Nephron progenitor cell (in vitro differentiated cells): ENCODE measurements around the gene KIT.

Source experiments
- DNase-seq: peaks from one replicate; pipeline ENCODE4 v3.0.0; 2021
- H3K27ac Mint-ChIP-seq: 2 replicates; pipeline ENCODE4 v1.8.0; 2021; ENCODE audit warnings: mild to moderate bottlenecking, moderate library complexity, mixed read lengths
- H3K27me3 Mint-ChIP-seq: 2 replicates; pipeline ENCODE4 v1.8.0; 2021; ENCODE audit warnings: mild to moderate bottlenecking, low read depth, mixed read lengths; ENCODE audit not compliant: poor library complexity
- H3K36me3 Mint-ChIP-seq: 2 replicates; pipeline ENCODE4 v1.8.0; 2021; ENCODE audit warnings: low read depth, mixed read lengths
- H3K4me1 Mint-ChIP-seq: 2 replicates; pipeline ENCODE4 v1.8.0; 2021; ENCODE audit warnings: mixed read lengths
- H3K4me3 Mint-ChIP-seq: 2 replicates; pipeline ENCODE4 v1.8.0; 2021; ENCODE audit warnings: mild to moderate bottlenecking, moderate library complexity, mixed read lengths
- H3K9me3 Mint-ChIP-seq: 2 replicates; pipeline ENCODE4 v1.8.0; 2021; ENCODE audit warnings: mild to moderate bottlenecking, moderate library complexity, mixed read lengths
- TF ChIP-seq, protein P1 (sequence below): fragments of 200-600 bp; sonication (generic); IDR thresholded peaks from 2 replicates; pipeline ENCODE4 v1.5.0; 2021; ENCODE audit warnings: antibody characterized with exemption

KIT gene

DNA sequence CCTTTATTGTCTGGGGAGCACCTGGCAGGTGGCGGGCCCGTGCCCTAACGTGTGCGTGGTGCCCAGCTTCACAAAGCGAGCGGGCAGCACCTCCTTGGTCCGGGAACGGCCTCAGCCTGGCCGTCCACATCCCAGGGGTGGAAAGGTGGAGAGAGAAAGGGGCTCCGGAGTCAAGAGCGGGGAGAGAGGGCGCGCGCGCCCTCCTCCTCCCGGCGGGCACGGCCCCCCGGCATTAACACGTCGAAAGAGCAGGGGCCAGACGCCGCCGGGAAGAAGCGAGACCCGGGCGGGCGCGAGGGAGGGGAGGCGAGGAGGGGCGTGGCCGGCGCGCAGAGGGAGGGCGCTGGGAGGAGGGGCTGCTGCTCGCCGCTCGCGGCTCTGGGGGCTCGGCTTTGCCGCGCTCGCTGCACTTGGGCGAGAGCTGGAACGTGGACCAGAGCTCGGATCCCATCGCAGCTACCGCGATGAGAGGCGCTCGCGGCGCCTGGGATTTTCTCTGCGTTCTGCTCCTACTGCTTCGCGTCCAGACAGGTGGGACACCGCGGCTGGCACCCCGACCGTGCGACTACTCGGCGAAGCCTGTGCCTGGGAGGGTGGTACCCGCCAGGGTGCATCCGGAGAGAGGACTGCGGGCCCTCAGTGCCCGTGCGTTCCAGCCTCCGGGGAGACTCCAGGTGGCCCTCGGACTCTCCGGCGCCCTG is at the start of gene KIT:
Gene KIT (plus strand): TSS at position 407 of the 701 bp plus-strand sequence. CDS start 58 bp downstream, at position 465.
- Mint-ChIP-seq H3K4me1 (peaks cover 44% of the 10 kb centered on the region), H3K27me3 (peaks cover 56% of the 10 kb centered on the region), H3K9me3 (no peaks in the 10 kb centered on the region), H3K36me3 (no peaks in the 10 kb centered on the region), H3K4me3 (peak within 1 kb of the TSS; percentile 91), H3K27ac (no peak within 1 kb of the TSS)
- TF ChIP-seq, protein P1, sequence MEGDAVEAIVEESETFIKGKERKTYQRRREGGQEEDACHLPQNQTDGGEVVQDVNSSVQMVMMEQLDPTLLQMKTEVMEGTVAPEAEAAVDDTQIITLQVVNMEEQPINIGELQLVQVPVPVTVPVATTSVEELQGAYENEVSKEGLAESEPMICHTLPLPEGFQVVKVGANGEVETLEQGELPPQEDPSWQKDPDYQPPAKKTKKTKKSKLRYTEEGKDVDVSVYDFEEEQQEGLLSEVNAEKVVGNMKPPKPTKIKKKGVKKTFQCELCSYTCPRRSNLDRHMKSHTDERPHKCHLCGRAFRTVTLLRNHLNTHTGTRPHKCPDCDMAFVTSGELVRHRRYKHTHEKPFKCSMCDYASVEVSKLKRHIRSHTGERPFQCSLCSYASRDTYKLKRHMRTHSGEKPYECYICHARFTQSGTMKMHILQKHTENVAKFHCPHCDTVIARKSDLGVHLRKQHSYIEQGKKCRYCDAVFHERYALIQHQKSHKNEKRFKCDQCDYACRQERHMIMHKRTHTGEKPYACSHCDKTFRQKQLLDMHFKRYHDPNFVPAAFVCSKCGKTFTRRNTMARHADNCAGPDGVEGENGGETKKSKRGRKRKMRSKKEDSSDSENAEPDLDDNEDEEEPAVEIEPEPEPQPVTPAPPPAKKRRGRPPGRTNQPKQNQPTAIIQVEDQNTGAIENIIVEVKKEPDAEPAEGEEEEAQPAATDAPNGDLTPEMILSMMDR = no peak
- peak; percentile 92 for DNase-seq

DNA sequence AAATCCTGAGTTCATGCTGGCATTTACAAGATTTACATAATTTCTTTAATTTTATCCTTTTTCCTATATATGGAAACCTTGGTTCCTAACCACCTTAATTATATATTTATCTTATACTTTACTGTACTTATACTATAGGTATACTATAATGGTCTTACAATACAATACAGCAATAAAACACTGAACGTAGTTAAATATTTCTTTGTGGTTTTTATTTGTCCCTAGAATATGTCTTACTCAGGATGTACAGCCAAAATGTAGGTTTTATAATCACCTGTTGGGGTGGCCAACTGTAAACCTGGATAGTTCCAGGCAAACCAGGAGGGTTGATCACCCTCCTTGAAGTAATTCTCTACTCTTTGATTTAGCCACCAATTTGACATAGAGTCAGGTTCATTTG is 48.4 kb upstream of the KIT start:
- H3K36me3 Mint-ChIP-seq = no peaks in the 10 kb centered on the region
- no peak overlapping the region for H3K27ac Mint-ChIP-seq
- DNase-seq = no peak
- no peak overlapping the region for H3K4me3 Mint-ChIP-seq
- H3K27me3 Mint-ChIP-seq = peaks cover 17% of the 10 kb centered on the region
- no peaks in the 10 kb centered on the region for H3K4me1 Mint-ChIP-seq
- TF ChIP-seq, protein P1 = no peak
- H3K9me3 Mint-ChIP-seq = peaks cover 15% of the 10 kb centered on the region

DNA sequence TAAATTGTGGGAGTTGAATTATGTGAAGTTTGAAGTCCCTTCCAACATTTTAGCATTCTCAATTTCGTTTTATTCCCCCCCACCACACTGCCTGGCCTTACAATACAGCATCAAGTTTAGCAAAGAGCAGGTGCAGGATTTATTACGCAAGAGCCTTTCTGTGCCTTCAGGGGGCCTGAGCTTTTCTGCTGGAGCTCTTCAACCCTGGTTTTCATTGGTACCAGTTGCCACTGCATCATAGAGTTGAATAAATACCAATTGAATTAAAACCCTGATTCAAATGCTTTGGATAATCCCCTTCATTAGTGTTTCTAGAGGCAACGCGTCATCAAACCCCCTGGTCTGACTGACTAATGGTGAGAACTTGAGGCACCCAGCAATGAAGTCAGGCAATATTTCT is 43.6 kb upstream of the KIT start:
- Mint-ChIP-seq H3K4me1 (no peaks in the 10 kb centered on the region), H3K27me3 (peaks cover 30% of the 10 kb centered on the region), H3K36me3 (no peaks in the 10 kb centered on the region), H3K9me3 (no peaks in the 10 kb centered on the region), H3K4me3 (no peak overlapping the region), H3K27ac (no peak overlapping the region)
- no peak for DNase-seq
- TF ChIP-seq, protein P1 = no peak

DNA sequence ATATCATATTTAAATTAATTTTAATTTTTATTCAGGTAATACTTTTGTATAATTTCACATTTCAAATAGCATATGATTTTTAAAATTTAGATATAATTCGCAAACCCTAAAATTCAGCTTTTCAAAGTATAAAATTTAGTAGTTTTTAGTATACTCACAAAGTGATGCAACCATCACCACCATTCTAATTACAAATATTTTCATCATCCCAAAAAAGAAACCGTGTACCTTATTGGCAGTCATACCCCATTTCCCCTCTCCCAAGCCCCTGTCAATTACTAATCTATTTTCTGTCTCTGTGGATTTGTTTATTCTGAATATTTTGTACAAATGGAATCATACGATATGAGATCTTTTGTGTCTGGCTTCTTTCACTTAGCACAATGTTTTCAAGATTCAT is 37.0 kb upstream of the KIT start:
- Mint-ChIP-seq H3K27ac (no peak overlapping the region), H3K36me3 (no peaks in the 10 kb centered on the region), H3K27me3 (peaks cover 12% of the 10 kb centered on the region), H3K4me3 (no peak overlapping the region), H3K9me3 (peaks cover 8% of the 10 kb centered on the region), H3K4me1 (peaks cover 10% of the 10 kb centered on the region)
- DNase-seq = no peak
- TF ChIP-seq, protein P1 = no peak

DNA sequence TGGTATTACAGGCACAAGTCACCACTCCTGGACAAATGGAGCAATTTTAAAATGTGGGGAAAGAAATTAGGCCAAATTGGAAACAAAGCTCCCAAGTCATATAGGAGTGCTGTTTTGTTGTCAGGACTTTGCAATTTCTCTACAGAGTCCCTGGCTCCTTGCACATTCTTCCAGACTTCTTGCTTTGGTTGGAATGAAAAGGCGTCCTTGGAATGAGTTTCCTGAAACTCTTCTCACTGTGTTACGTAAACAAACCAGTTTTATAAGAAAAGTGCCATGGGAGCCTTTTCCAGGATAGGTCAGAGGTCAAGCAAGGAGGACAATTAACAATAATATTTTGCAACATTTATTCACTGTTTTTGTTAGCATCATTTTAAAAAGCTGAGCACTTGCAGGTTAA is 32.4 kb upstream of the KIT start:
- H3K27ac Mint-ChIP-seq = no peak overlapping the region
- no peak for DNase-seq

More for the DNA sequence above, 32.4 kb upstream of the KIT start:
- H3K9me3 Mint-ChIP-seq = peaks cover 5% of the 10 kb centered on the region
- peaks cover 21% of the 10 kb centered on the region for H3K27me3 Mint-ChIP-seq
- peaks cover 18% of the 10 kb centered on the region for H3K4me1 Mint-ChIP-seq
- H3K4me3 Mint-ChIP-seq = no peak overlapping the region
- H3K36me3 Mint-ChIP-seq = no peaks in the 10 kb centered on the region
- TF ChIP-seq, protein P1 = no peak
